Measurements from ENCODE around the gene SYT10. TPM values are rescaled to one million over a fixed set of nuclear protein-coding genes. Genes with fewer than 3 reads are reported as not detected.

SYT10 gene
- total and polyA plus RNA-seq, 2 donors (not counting 1 experiment from before 2014, with no cell fraction given), result not detected

DNA sequence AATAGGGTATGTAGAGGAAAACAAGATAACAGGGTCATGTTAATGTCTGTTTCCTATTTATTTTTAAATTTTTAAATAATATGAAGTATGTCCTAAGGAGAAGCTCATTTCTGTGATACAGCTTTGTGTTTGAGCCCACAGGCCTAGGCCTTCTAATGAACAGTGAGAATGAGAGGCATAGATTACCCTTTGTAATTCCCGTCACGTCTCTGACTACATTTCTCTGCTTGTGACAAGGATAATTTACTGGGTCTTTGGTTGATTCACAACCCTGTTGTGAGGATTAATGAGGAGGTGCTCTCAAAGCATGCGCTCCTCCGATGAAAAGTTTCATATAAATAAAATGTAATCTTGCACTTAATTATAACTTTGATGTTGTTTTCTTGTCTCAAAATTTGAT is 56.1 kb downstream of the SYT10 start:
- Histone ChIP-seq H3K4me3 (ENCODE audit: control extremely low read depth in 1 of 5, extremely low read depth in 1 of 5, insufficient read depth in 1 of 5, low read depth in 2 of 5, low read length in 4 of 5) (no peak overlapping the region), H3K36me3 (replicated peaks in 1 of 2; ENCODE audit: control extremely low read depth in 1 of 2, control insufficient read depth in 1 of 2, extremely low read depth in 1 of 2, insufficient read depth in 2 of 2, low read length in 1 of 2) (no peaks in the 10 kb centered on the region), H4K20me1 (ENCODE audit: control insufficient read depth, insufficient read depth, low read length, poor library complexity, severe bottlenecking) (no peaks in the 10 kb centered on the region), H3K9ac (ENCODE audit: low read length) (no peak overlapping the region), H3K4me2 (replicated peaks; ENCODE audit: low read depth, low read length, poor library complexity, severe bottlenecking) (no peak overlapping the region), H3K9me3 (ENCODE audit: control extremely low read depth in 1 of 3, control insufficient read depth in 2 of 3, insufficient read depth in 1 of 3, low read length in 2 of 3) (no peaks in the 10 kb centered on the region), H3K4me1 (ENCODE audit: control insufficient read depth in 2 of 2, insufficient read depth in 2 of 2, low read length in 2 of 2) (no peaks in the 10 kb centered on the region), H2AFZ (ENCODE audit: insufficient read depth, low read depth, low read length, poor library complexity, severe bottlenecking) (no peak overlapping the region), H3K27me3 (replicated peaks in 1 of 4; ENCODE audit: control extremely low read depth in 1 of 4, control insufficient read depth in 3 of 4, insufficient read depth in 4 of 4, low read length in 3 of 4) (no peaks in the 10 kb centered on the region), H3K79me2 (ENCODE audit: control insufficient read depth, insufficient read depth, low read length) (no peaks in the 10 kb centered on the region), H3K27ac (ENCODE audit: low read length in 2 of 2) (no peak overlapping the region)
- Mint-ChIP-seq H3K9me3 (ENCODE audit: insufficient read depth) (no peaks in the 10 kb centered on the region), H3K27ac (no peak overlapping the region), H3K27me3 (no peaks in the 10 kb centered on the region), H3K4me3 (no peak overlapping the region), H3K4me1 (no peaks in the 10 kb centered on the region)
- intact Hi-C loops (cut with micrococcal nuclease), result no loop called here
- ChIA-PET POLR2A (no interaction called here), CTCF (no interaction called here)
- DNase-seq, result no peak
- no peak for ATAC-seq (ENCODE audit: low read depth)
- WGBS (ENCODE audit: insufficient coverage), result 100% methylated on average over 1 of the region's 4 CpGs
- TF ChIP-seq EZH2 (IDR thresholded peaks at IDR 0.05; ENCODE audit: borderline replicate concordance, insufficient read depth, low read depth, low read length, poor library complexity, severe bottlenecking) (no peak), CTCF (IDR thresholded peaks at IDR 0.05) (no peak)

GRCh38 chr12:33376153-33376552 is 63.5 kb downstream of the SYT10 start:
- intact Hi-C loops (cut with micrococcal nuclease), result no loop called here
- POLR2A ChIA-PET, result no interaction called here
- CTCF ChIA-PET, result no interaction called here

More at GRCh38 chr12:33376153-33376552, 63.5 kb downstream of the SYT10 start:
- H3K27ac ChIP-seq (ENCODE audit: low read length in 2 of 2), result no peak overlapping the region
- H3K9ac ChIP-seq (ENCODE audit: low read length), result no peak overlapping the region
- no peak overlapping the region for H3K4me2 ChIP-seq (replicated peaks; ENCODE audit: low read depth, low read length, poor library complexity, severe bottlenecking)
- H3K27me3 Mint-ChIP-seq, result no peaks in the 10 kb centered on the region
- H3K27me3 ChIP-seq (replicated peaks in 1 of 4; ENCODE audit: control extremely low read depth in 1 of 4, control insufficient read depth in 3 of 4, insufficient read depth in 4 of 4, low read length in 3 of 4), result no peaks in the 10 kb centered on the region
- WGBS (ENCODE audit: insufficient coverage), result no CpG with 5 or more reads among the region's 1 CpG
- H3K4me1 ChIP-seq (ENCODE audit: control insufficient read depth in 2 of 2, insufficient read depth in 2 of 2, low read length in 2 of 2), result no peaks in the 10 kb centered on the region
- H3K4me1 Mint-ChIP-seq, result no peaks in the 10 kb centered on the region
- ATAC-seq (ENCODE audit: low read depth) (no peak), DNase-seq (no peak)
- no peak overlapping the region for H3K27ac Mint-ChIP-seq
- H2AFZ ChIP-seq (ENCODE audit: insufficient read depth, low read depth, low read length, poor library complexity, severe bottlenecking), result no peak overlapping the region
- no peaks in the 10 kb centered on the region for H3K79me2 ChIP-seq (ENCODE audit: control insufficient read depth, insufficient read depth, low read length)
- TF ChIP-seq CTCF (IDR thresholded peaks at IDR 0.05) (no peak), EZH2 (IDR thresholded peaks at IDR 0.05; ENCODE audit: borderline replicate concordance, insufficient read depth, low read depth, low read length, poor library complexity, severe bottlenecking) (no peak)
- no peaks in the 10 kb centered on the region for H4K20me1 ChIP-seq (ENCODE audit: control insufficient read depth, insufficient read depth, low read length, poor library complexity, severe bottlenecking)
- H3K4me3 ChIP-seq (ENCODE audit: control extremely low read depth in 1 of 5, extremely low read depth in 1 of 5, insufficient read depth in 1 of 5, low read depth in 2 of 5, low read length in 4 of 5), result no peak overlapping the region
- H3K36me3 ChIP-seq (replicated peaks in 1 of 2; ENCODE audit: control extremely low read depth in 1 of 2, control insufficient read depth in 1 of 2, extremely low read depth in 1 of 2, insufficient read depth in 2 of 2, low read length in 1 of 2), result no peaks in the 10 kb centered on the region
- no peaks in the 10 kb centered on the region for H3K9me3 Mint-ChIP-seq (ENCODE audit: insufficient read depth)
- H3K9me3 ChIP-seq (ENCODE audit: control extremely low read depth in 1 of 3, control insufficient read depth in 2 of 3, insufficient read depth in 1 of 3, low read length in 2 of 3), result no peaks in the 10 kb centered on the region
- no peak overlapping the region for H3K4me3 Mint-ChIP-seq

Data from B cell (primary cell).